ENCODE results near the gene KCNQ1. TPM values are rescaled to one million over a fixed set of nuclear protein-coding genes. Genes with fewer than 3 reads are reported as not detected.

KCNQ1 gene
- total and polyA plus RNA-seq, 2 donors (not counting 1 experiment from before 2014, with no cell fraction given) = 21.5 to 28.8 TPM

DNA sequence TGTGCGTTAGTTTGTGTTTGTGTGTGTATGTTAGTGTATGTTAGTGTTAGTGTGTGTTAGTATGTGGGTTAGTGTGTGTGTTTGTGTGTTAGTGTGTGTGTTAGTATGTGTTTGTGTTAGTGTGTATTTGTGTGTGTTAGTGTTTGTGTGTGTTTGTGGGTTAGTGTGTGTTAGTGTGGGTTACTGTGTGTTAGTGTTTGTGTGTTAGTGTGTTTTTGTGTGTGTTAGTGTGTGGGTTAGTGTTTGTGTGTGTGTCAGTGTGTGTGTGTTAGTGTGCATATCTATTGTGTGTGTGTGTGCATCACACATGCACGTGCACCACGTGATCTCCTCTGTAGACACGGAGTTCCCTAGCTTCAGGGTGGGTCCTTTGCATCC lies 139.6 kb downstream of the KCNQ1 start:
- H2AFZ ChIP-seq (ENCODE audit: insufficient read depth, low read depth, low read length, poor library complexity, severe bottlenecking) = no peak overlapping the region
- no peaks in the 10 kb centered on the region for H4K20me1 ChIP-seq (ENCODE audit: control insufficient read depth, insufficient read depth, low read length, poor library complexity, severe bottlenecking)
- H3K27me3 ChIP-seq (replicated peaks in 1 of 4; ENCODE audit: control extremely low read depth in 1 of 4, control insufficient read depth in 3 of 4, insufficient read depth in 4 of 4, low read length in 3 of 4) = no peaks in the 10 kb centered on the region
- H3K9me3 ChIP-seq (ENCODE audit: control extremely low read depth in 1 of 3, control insufficient read depth in 2 of 3, insufficient read depth in 1 of 3, low read length in 2 of 3) = no peaks in the 10 kb centered on the region
- intact Hi-C loops (cut with micrococcal nuclease) = no loop called here
- WGBS (ENCODE audit: insufficient coverage) = 92% methylated on average over 3 of the region's 4 CpGs
- no peaks in the 10 kb centered on the region for H3K4me1 Mint-ChIP-seq
- H3K27me3 Mint-ChIP-seq = no peaks in the 10 kb centered on the region
- DNase-seq (no peak), ATAC-seq (ENCODE audit: low read depth) (no peak)
- no peaks in the 10 kb centered on the region for H3K79me2 ChIP-seq (ENCODE audit: control insufficient read depth, insufficient read depth, low read length)
- H3K4me2 ChIP-seq (replicated peaks; ENCODE audit: low read depth, low read length, poor library complexity, severe bottlenecking) = no peak overlapping the region
- H3K9ac ChIP-seq (ENCODE audit: low read length) = no peak overlapping the region
- H3K4me1 ChIP-seq (ENCODE audit: control insufficient read depth in 2 of 2, insufficient read depth in 2 of 2, low read length in 2 of 2) = no peaks in the 10 kb centered on the region
- TF ChIP-seq, protein P1, sequence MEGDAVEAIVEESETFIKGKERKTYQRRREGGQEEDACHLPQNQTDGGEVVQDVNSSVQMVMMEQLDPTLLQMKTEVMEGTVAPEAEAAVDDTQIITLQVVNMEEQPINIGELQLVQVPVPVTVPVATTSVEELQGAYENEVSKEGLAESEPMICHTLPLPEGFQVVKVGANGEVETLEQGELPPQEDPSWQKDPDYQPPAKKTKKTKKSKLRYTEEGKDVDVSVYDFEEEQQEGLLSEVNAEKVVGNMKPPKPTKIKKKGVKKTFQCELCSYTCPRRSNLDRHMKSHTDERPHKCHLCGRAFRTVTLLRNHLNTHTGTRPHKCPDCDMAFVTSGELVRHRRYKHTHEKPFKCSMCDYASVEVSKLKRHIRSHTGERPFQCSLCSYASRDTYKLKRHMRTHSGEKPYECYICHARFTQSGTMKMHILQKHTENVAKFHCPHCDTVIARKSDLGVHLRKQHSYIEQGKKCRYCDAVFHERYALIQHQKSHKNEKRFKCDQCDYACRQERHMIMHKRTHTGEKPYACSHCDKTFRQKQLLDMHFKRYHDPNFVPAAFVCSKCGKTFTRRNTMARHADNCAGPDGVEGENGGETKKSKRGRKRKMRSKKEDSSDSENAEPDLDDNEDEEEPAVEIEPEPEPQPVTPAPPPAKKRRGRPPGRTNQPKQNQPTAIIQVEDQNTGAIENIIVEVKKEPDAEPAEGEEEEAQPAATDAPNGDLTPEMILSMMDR (IDR thresholded peaks at IDR 0.05) = no peak
- TF ChIP-seq EZH2 (IDR thresholded peaks at IDR 0.05; ENCODE audit: borderline replicate concordance, insufficient read depth, low read depth, low read length, poor library complexity, severe bottlenecking) = no peak
- no peak overlapping the region for H3K27ac ChIP-seq (ENCODE audit: low read length in 2 of 2)
- ChIA-PET CTCF (no interaction called here), POLR2A (no interaction called here)
- H3K9me3 Mint-ChIP-seq (ENCODE audit: insufficient read depth) = no peaks in the 10 kb centered on the region
- no peak overlapping the region for H3K27ac Mint-ChIP-seq
- H3K4me3 ChIP-seq (ENCODE audit: control extremely low read depth in 1 of 5, extremely low read depth in 1 of 5, insufficient read depth in 1 of 5, low read depth in 2 of 5, low read length in 4 of 5) = no peak overlapping the region
- no peak overlapping the region for H3K4me3 Mint-ChIP-seq
- H3K36me3 ChIP-seq (replicated peaks in 1 of 2; ENCODE audit: control extremely low read depth in 1 of 2, control insufficient read depth in 1 of 2, extremely low read depth in 1 of 2, insufficient read depth in 2 of 2, low read length in 1 of 2) = peaks cover 0 to 9% of the 10 kb centered on the region in 2 experiments

DNA sequence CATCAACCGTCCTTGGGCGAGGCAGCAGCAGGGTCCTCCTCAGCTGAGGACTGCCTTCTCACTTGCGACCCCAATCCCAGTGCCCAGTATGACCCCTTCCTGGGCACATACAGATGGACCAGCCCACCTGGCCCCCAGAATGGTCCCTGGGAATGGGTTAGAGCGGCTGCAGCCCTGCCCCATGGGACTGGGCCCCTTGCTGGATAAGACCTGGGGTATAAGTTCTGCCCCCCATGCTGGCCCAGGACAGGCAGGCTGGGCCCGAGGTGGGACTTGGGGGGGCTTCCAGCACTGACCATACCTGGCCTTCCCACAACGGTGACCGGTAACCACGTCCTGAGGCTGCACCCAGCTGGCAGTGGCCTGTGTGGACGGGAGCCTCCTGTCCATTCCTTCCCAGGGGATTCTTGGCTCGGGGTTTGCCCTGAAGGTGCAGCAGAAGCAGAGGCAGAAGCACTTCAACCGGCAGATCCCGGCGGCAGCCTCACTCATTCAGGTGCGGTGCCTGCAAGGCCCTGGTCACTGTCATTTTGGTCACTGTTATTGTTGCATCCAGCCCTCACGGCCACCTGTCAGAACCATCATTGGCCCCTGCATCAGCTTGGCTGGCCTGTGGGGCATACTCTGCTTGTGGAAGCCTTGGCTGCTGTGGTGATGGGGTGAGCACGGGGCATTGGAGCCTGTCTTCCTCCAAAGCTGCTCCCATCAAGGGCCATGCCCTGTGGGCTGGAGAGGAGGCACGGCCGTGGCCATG lies 140.2 kb downstream of the KCNQ1 start:
- ATAC-seq (ENCODE audit: low read depth) = no peak
- POLR2A ChIA-PET = no interaction called here
- Histone ChIP-seq H3K27ac (ENCODE audit: low read length in 2 of 2) (no peak overlapping the region), H3K4me1 (ENCODE audit: control insufficient read depth in 2 of 2, insufficient read depth in 2 of 2, low read length in 2 of 2) (no peaks in the 10 kb centered on the region), H3K27me3 (replicated peaks in 1 of 4; ENCODE audit: control extremely low read depth in 1 of 4, control insufficient read depth in 3 of 4, insufficient read depth in 4 of 4, low read length in 3 of 4) (no peaks in the 10 kb centered on the region), H3K4me3 (ENCODE audit: control extremely low read depth in 1 of 5, extremely low read depth in 1 of 5, insufficient read depth in 1 of 5, low read depth in 2 of 5, low read length in 4 of 5) (no peak overlapping the region), H2AFZ (ENCODE audit: insufficient read depth, low read depth, low read length, poor library complexity, severe bottlenecking) (no peak overlapping the region), H3K9me3 (ENCODE audit: control extremely low read depth in 1 of 3, control insufficient read depth in 2 of 3, insufficient read depth in 1 of 3, low read length in 2 of 3) (no peaks in the 10 kb centered on the region), H3K36me3 (replicated peaks in 1 of 2; ENCODE audit: control extremely low read depth in 1 of 2, control insufficient read depth in 1 of 2, extremely low read depth in 1 of 2, insufficient read depth in 2 of 2, low read length in 1 of 2) (peaks cover 0 to 11% of the 10 kb centered on the region in 2 experiments), H3K9ac (ENCODE audit: low read length) (no peak overlapping the region), H3K79me2 (ENCODE audit: control insufficient read depth, insufficient read depth, low read length) (no peaks in the 10 kb centered on the region), H3K4me2 (replicated peaks; ENCODE audit: low read depth, low read length, poor library complexity, severe bottlenecking) (no peak overlapping the region), H4K20me1 (ENCODE audit: control insufficient read depth, insufficient read depth, low read length, poor library complexity, severe bottlenecking) (no peaks in the 10 kb centered on the region)
- no peak for DNase-seq
- intact Hi-C loops (cut with micrococcal nuclease) = no loop called here
- CTCF ChIA-PET = no interaction called here
- WGBS (ENCODE audit: insufficient coverage) = 95% methylated on average over 16 of the region's 18 CpGs
- H3K27me3 Mint-ChIP-seq = no peaks in the 10 kb centered on the region
- no peak for TF ChIP-seq EZH2 (IDR thresholded peaks at IDR 0.05; ENCODE audit: borderline replicate concordance, insufficient read depth, low read depth, low read length, poor library complexity, severe bottlenecking)
- TF ChIP-seq, protein P1 (IDR thresholded peaks at IDR 0.05) = no peak
- H3K9me3 Mint-ChIP-seq (ENCODE audit: insufficient read depth) = no peaks in the 10 kb centered on the region
- no peak overlapping the region for H3K4me3 Mint-ChIP-seq
- H3K4me1 Mint-ChIP-seq = no peaks in the 10 kb centered on the region
- no peak overlapping the region for H3K27ac Mint-ChIP-seq

Measured in B cell (primary cell).